RPMI7951 (cell line): Measurements from ENCODE around the gene YARS2. TPM values are rescaled to one million over a fixed set of nuclear protein-coding genes. Genes with fewer than 3 reads are reported as not detected.

Experiments
- total RNA-seq: library from RNA; depleted of rRNA; stranded (reverse); fragments of >200 nt; shearing (Covaris generic); gene quantifications from 2 replicates; pipeline ENCODE4 v1.2.3, GENCODE V29; 2014; rRNA removed

Gene YARS2
- total RNA-seq, 1 experiment from 2014 or later = 20.3 TPM

Other genes with a start within 250 kb of the YARS2 start
- gene DNM1L, start 76.6 kb downstream of the YARS2 start, total RNA-seq = 39.3 and 48.4 TPM in 2 replicates
- not detected in 2 replicates for gene PKP2, start 140.9 kb upstream of the YARS2 start, total RNA-seq